Effector memory CD8-positive, alpha-beta T cell (primary cell): Measurements from ENCODE around the gene SPOP.
"Not testable (repeated sequence)": the region's sequence is repeated elsewhere in the genome, so short reads cannot be mapped to it uniquely, and the experiment has no call there.

ENCODE experiments used
- ATAC-seq: fragments of 150-1000 bp; cut with Tn5 transposase; replicated peaks from 2 replicates; pipeline ENCODE4 v1.10.0; 2021; ENCODE audit warnings: mild to moderate bottlenecking, moderate library complexity
- DNase-seq, 3 experiments: peaks; one replicate each; pipeline ENCODE4 v3.0.0; 2021
- H3K27ac Mint-ChIP-seq, 2 donors: one replicate each; pipeline ENCODE4 v1.8.0; 2022; ENCODE audit warnings: mild to moderate bottlenecking in 2 of 2, mixed read lengths in 2 of 2, moderate library complexity in 2 of 2
- H3K27me3 Mint-ChIP-seq, 2 donors: one replicate each; pipeline ENCODE4 v1.8.0; 2022; ENCODE audit warnings: mixed read lengths in 2 of 2
- H3K36me3 Mint-ChIP-seq: one replicate; pipeline ENCODE4 v1.8.0; 2022; ENCODE audit warnings: mild to moderate bottlenecking, moderate library complexity, mixed read lengths; ENCODE audit not compliant: insufficient read depth
- H3K4me1 Mint-ChIP-seq, 2 donors: one replicate each; pipeline ENCODE4 v1.8.0; 2022; ENCODE audit warnings: low read depth in 2 of 2, mixed read lengths in 2 of 2
- H3K4me3 Mint-ChIP-seq, 2 donors: one replicate each; pipeline ENCODE4 v1.8.0; 2022; ENCODE audit warnings: mild to moderate bottlenecking in 2 of 2, mixed read lengths in 2 of 2, moderate library complexity in 2 of 2
- H3K9me3 Mint-ChIP-seq, 2 donors: one replicate each; pipeline ENCODE4 v1.8.0; 2022; ENCODE audit warnings: mixed read lengths in 2 of 2

The SPOP gene

GRCh38 chr17:49556223-49556943 is 121.5 kb downstream of the SPOP start:
- H3K36me3 Mint-ChIP-seq: peaks cover 4% of the 10 kb centered on the region
- ATAC-seq: peak; percentile 99
- no peak overlapping the region for H3K4me3 Mint-ChIP-seq
- no peaks in the 10 kb centered on the region for H3K9me3 Mint-ChIP-seq
- no peak overlapping the region for H3K27ac Mint-ChIP-seq
- H3K27me3 Mint-ChIP-seq: peaks cover 6 to 9% of the 10 kb centered on the region in 2 donors
- H3K4me1 Mint-ChIP-seq: peaks cover 0 to 7% of the 10 kb centered on the region in 2 donors
- peak; percentile 84 to 87 (median 86) for DNase-seq

GRCh38 chr17:49555495-49556222 is 122.2 kb downstream of the SPOP start:
- peaks cover 6 to 9% of the 10 kb centered on the region in 2 donors for H3K27me3 Mint-ChIP-seq
- no peak overlapping the region for H3K27ac Mint-ChIP-seq
- H3K4me3 Mint-ChIP-seq: no peak overlapping the region
- DNase-seq (no peak), ATAC-seq (no peak)
- no peaks in the 10 kb centered on the region for H3K9me3 Mint-ChIP-seq
- H3K36me3 Mint-ChIP-seq: peaks cover 4% of the 10 kb centered on the region
- peaks cover 0 to 7% of the 10 kb centered on the region in 2 donors for H3K4me1 Mint-ChIP-seq

GRCh38 chr17:49554694-49555494 is 123.0 kb downstream of the SPOP start:
- H3K27me3 Mint-ChIP-seq: peaks cover 6 to 9% of the 10 kb centered on the region in 2 donors
- DNase-seq (no peak), ATAC-seq (no peak)
- H3K9me3 Mint-ChIP-seq: no peaks in the 10 kb centered on the region
- no peak overlapping the region for H3K4me3 Mint-ChIP-seq
- H3K27ac Mint-ChIP-seq: no peak overlapping the region
- H3K4me1 Mint-ChIP-seq: peaks cover 0 to 7% of the 10 kb centered on the region in 2 donors
- peaks cover 4% of the 10 kb centered on the region for H3K36me3 Mint-ChIP-seq

- Mint-ChIP-seq H3K27me3 (peaks cover 6 to 11% of the 10 kb centered on the region in 2 donors), H3K4me3 (no peak overlapping the region), H3K36me3 (peaks cover 4% of the 10 kb centered on the region), H3K9me3 (no peaks in the 10 kb centered on the region), H3K4me1 (peaks cover 0 to 8% of the 10 kb centered on the region in 2 donors), H3K27ac (no peak overlapping the region)
- no peak for DNase-seq
- no peak for ATAC-seq
Observed at GRCh38 chr17:49553676-49554335, 124.1 kb downstream of the SPOP start.

- ATAC-seq (no peak), DNase-seq (no peak)
- Mint-ChIP-seq H3K27ac (no peak overlapping the region), H3K27me3 (peaks cover 2 to 19% of the 10 kb centered on the region in 2 donors), H3K36me3 (peaks cover 4% of the 10 kb centered on the region), H3K4me3 (no peak overlapping the region), H3K4me1 (peaks cover 0 to 8% of the 10 kb centered on the region in 2 donors), H3K9me3 (no peaks in the 10 kb centered on the region)
Observed at GRCh38 chr17:49552070-49552751, 125.7 kb downstream of the SPOP start.

- H3K9me3 Mint-ChIP-seq: no peaks in the 10 kb centered on the region
- no peak for DNase-seq
- H3K27me3 Mint-ChIP-seq: peaks cover 7 to 25% of the 10 kb centered on the region in 2 donors
- H3K4me1 Mint-ChIP-seq: peaks cover 0 to 7% of the 10 kb centered on the region in 2 donors
- H3K4me3 Mint-ChIP-seq: no peak overlapping the region
- no peak overlapping the region for H3K27ac Mint-ChIP-seq
- ATAC-seq: no peak
- H3K36me3 Mint-ChIP-seq: peaks cover 4% of the 10 kb centered on the region
Observed at GRCh38 chr17:49551221-49552069, 126.5 kb downstream of the SPOP start.

- peaks cover 7 to 25% of the 10 kb centered on the region in 2 donors for H3K27me3 Mint-ChIP-seq
- not testable (repeated sequence) for DNase-seq, ATAC-seq, H3K9me3 Mint-ChIP-seq, H3K36me3 Mint-ChIP-seq, H3K27ac Mint-ChIP-seq, H3K4me3 Mint-ChIP-seq, H3K4me1 Mint-ChIP-seq
Observed at GRCh38 chr17:49550764-49551163, 127.1 kb downstream of the SPOP start.

GRCh38 chr17:49549691-49550678 is 127.9 kb downstream of the SPOP start:
- Mint-ChIP-seq H3K4me3 (no peak overlapping the region), H3K9me3 (no peaks in the 10 kb centered on the region), H3K36me3 (peaks cover 4% of the 10 kb centered on the region), H3K27ac (no peak overlapping the region), H3K4me1 (peaks cover 0 to 4% of the 10 kb centered on the region in 2 donors), H3K27me3 (peaks cover 7 to 25% of the 10 kb centered on the region in 2 donors)
- ATAC-seq: no peak
- no peak for DNase-seq

GRCh38 chr17:49549311-49549605 is 128.6 kb downstream of the SPOP start:
- Mint-ChIP-seq H3K4me3 (no peak overlapping the region), H3K4me1 (peaks cover 0 to 4% of the 10 kb centered on the region in 2 donors), H3K36me3 (peaks cover 4% of the 10 kb centered on the region), H3K9me3 (no peaks in the 10 kb centered on the region), H3K27ac (no peak overlapping the region), H3K27me3 (peaks cover 7 to 30% of the 10 kb centered on the region in 2 donors)
- DNase-seq (no peak), ATAC-seq (no peak)
